ENCODE measurements around the gene EDN1. TPM values are rescaled to one million over a fixed set of nuclear protein-coding genes. Genes with fewer than 3 reads are reported as not detected.

The EDN1 gene
- polyA plus RNA-seq, 1 experiment, result 4.0 TPM

- H3K36me3 ChIP-seq (ENCODE audit: control insufficient read depth, insufficient read depth, low read length), result no peaks in the 10 kb centered on the region
- DNase-seq (ENCODE audit: low read depth), result no peak
- no peaks in the 10 kb centered on the region for H3K27me3 ChIP-seq (ENCODE audit: control insufficient read depth, insufficient read depth, low read length)
- POLR2A ChIA-PET, result no interaction called here
- no peak overlapping the region for H3K4me3 ChIP-seq (ENCODE audit: low read depth, low read length)
- CTCF ChIA-PET, result interaction anchor here (0.9 to 1.2 kb wide), 2 partner anchors 10 to 264 kb away, joined by 4 read pairs; no protein-coding TSS in a partner anchor
- no peak for TF ChIP-seq CTCF (IDR thresholded peaks at IDR 0.05; ENCODE audit: insufficient read depth, low read depth, low read length)
Measured at GRCh38 chr6:12344296-12344695, 54.1 kb downstream of the EDN1 start.

GRCh38 chr6:12344961-12345693, 55.0 kb downstream of the EDN1 start:
- H3K36me3 ChIP-seq (ENCODE audit: control insufficient read depth, insufficient read depth, low read length), result no peaks in the 10 kb centered on the region
- H3K4me3 ChIP-seq (ENCODE audit: low read depth, low read length), result no peak overlapping the region
- ChIA-PET POLR2A (no interaction called here), CTCF (interaction anchor here (0.9 to 1.2 kb wide), 2 partner anchors 11 to 263 kb away, joined by 4 read pairs; no protein-coding TSS in a partner anchor)
- no peak for DNase-seq (ENCODE audit: low read depth)
- H3K27me3 ChIP-seq (ENCODE audit: control insufficient read depth, insufficient read depth, low read length), result no peaks in the 10 kb centered on the region
- no peak for TF ChIP-seq CTCF (IDR thresholded peaks at IDR 0.05; ENCODE audit: insufficient read depth, low read depth, low read length)

- POLR2A ChIA-PET, result no interaction called here
Measured at GRCh38 chr6:12345694-12346058, 55.5 kb downstream of the EDN1 start.

More at GRCh38 chr6:12345694-12346058, 55.5 kb downstream of the EDN1 start:
- no peaks in the 10 kb centered on the region for H3K36me3 ChIP-seq (ENCODE audit: control insufficient read depth, insufficient read depth, low read length)
- no peak overlapping the region for H3K4me3 ChIP-seq (ENCODE audit: low read depth, low read length)
- TF ChIP-seq CTCF (IDR thresholded peaks at IDR 0.05; ENCODE audit: insufficient read depth, low read depth, low read length), result no peak
- no peaks in the 10 kb centered on the region for H3K27me3 ChIP-seq (ENCODE audit: control insufficient read depth, insufficient read depth, low read length)
- CTCF ChIA-PET, result no interaction called here
- DNase-seq (ENCODE audit: low read depth), result no peak

Small RNA genes lying within 50 kb of the gene (small RNA-seq; reads per million reads assigned to genes)
- gene SUMO2P12 (ENCODE audit: insufficient read length, low read depth, low replicate concordance), result not detected

Measured in BJ (cell line).